ENCODE results near the gene BEND2.

Gene BEND2

GRCh38 chrX:18136816-18137215, 83.9 kb downstream of the BEND2 start:
- DNase-seq (ENCODE audit: low read depth): no peak

GRCh38 chrX:18133605-18134004, 87.1 kb downstream of the BEND2 start:
- DNase-seq (ENCODE audit: low read depth): no peak

GRCh38 chrX:18129690-18130089, 91.0 kb downstream of the BEND2 start:
- DNase-seq (ENCODE audit: low read depth): no peak

GRCh38 chrX:18126971-18127370, 93.7 kb downstream of the BEND2 start:
- DNase-seq (ENCODE audit: low read depth): no peak

GRCh38 chrX:18119856-18120255, 100.8 kb downstream of the BEND2 start:
- DNase-seq (ENCODE audit: low read depth): no peak

Measured in GM04503 (cell line).